CD1c-positive myeloid dendritic cell (primary cell): ENCODE measurements around the gene CCDC85A.

Source experiments
- DNase-seq: peaks from one replicate; pipeline ENCODE4 v3.0.0-alpha.2; 2016; ENCODE audit errors: extremely low spot score

CCDC85A gene

GRCh38 chr2:56192664-56193305 lies 9.0 kb downstream of the CCDC85A start:
- DNase-seq = no peak

GRCh38 chr2:56195563-56195962 lies 11.8 kb downstream of the CCDC85A start:
- DNase-seq = no peak

GRCh38 chr2:56197816-56198215 lies 14.0 kb downstream of the CCDC85A start:
- no peak for DNase-seq

GRCh38 chr2:56198936-56199335 lies 15.1 kb downstream of the CCDC85A start:
- no peak for DNase-seq

GRCh38 chr2:56199492-56199891 lies 15.7 kb downstream of the CCDC85A start:
- DNase-seq = no peak

- DNase-seq = no peak
Observed at GRCh38 chr2:56202381-56203121, 18.8 kb downstream of the CCDC85A start.

GRCh38 chr2:56204556-56204955 lies 20.8 kb downstream of the CCDC85A start:
- DNase-seq = no peak

GRCh38 chr2:56206250-56206649 lies 22.5 kb downstream of the CCDC85A start:
- no peak for DNase-seq

- no peak for DNase-seq
Observed at GRCh38 chr2:56207760-56208159, 24.0 kb downstream of the CCDC85A start.

- DNase-seq = no peak
Observed at GRCh38 chr2:56208380-56208779, 24.6 kb downstream of the CCDC85A start.

GRCh38 chr2:56209701-56210100 lies 25.9 kb downstream of the CCDC85A start:
- no peak for DNase-seq

- no peak for DNase-seq
Observed at GRCh38 chr2:56210291-56210690, 26.5 kb downstream of the CCDC85A start.

- no peak for DNase-seq
Observed at GRCh38 chr2:56211048-56211447, 27.3 kb downstream of the CCDC85A start.

GRCh38 chr2:56215911-56216310 lies 32.1 kb downstream of the CCDC85A start:
- no peak for DNase-seq

GRCh38 chr2:56217106-56217505 lies 33.3 kb downstream of the CCDC85A start:
- DNase-seq = no peak

GRCh38 chr2:56222481-56222880 lies 38.7 kb downstream of the CCDC85A start:
- DNase-seq = no peak

- no peak for DNase-seq
Observed at GRCh38 chr2:56224316-56224715, 40.5 kb downstream of the CCDC85A start.

- no peak for DNase-seq
Observed at GRCh38 chr2:56227811-56228210, 44.0 kb downstream of the CCDC85A start.

GRCh38 chr2:56229397-56230060 lies 45.7 kb downstream of the CCDC85A start:
- DNase-seq = no peak

GRCh38 chr2:56230156-56230555 lies 46.4 kb downstream of the CCDC85A start:
- DNase-seq = no peak

GRCh38 chr2:56231361-56231760 lies 47.6 kb downstream of the CCDC85A start:
- DNase-seq = no peak

GRCh38 chr2:56232912-56233311 lies 49.1 kb downstream of the CCDC85A start:
- DNase-seq = no peak

GRCh38 chr2:56234241-56234640 lies 50.5 kb downstream of the CCDC85A start:
- no peak for DNase-seq
